Epithelial cell of proximal tubule (primary cell): Measurements from ENCODE around the gene HTR4. TPM values are rescaled to one million over a fixed set of nuclear protein-coding genes. Genes with fewer than 3 reads are reported as not detected.

Experiments
- DNase-seq: peaks from one replicate; pipeline ENCODE4 v3.0.0-alpha.2; 2011; ENCODE audit warnings: low read depth
- H3K4me3 ChIP-seq: 2 replicates; pipeline ENCODE4 v1.5.1; 2011; ENCODE audit warnings: low read depth, mild to moderate bottlenecking, low read length
- CTCF ChIP-seq: conservative IDR thresholded peaks from 2 replicates; pipeline ENCODE4 v1.5.1; 2012; ENCODE audit warnings: low read depth, mild to moderate bottlenecking, low read length
- total RNA-seq: library from RNA; depleted of rRNA; stranded (reverse); fragments of >200 nt; gene quantifications from 2 replicates; pipeline ENCODE4 v1.2.3, GENCODE V29; 2015

HTR4 gene
- total RNA-seq, 1 donor from 2014 or later, result not detected

- no peak overlapping the region for H3K4me3 ChIP-seq
- no peak for DNase-seq
- TF ChIP-seq CTCF, result no peak
Observed at GRCh38 chr5:148660346-148660660, 6.0 kb upstream of the HTR4 start.

GRCh38 chr5:148659641-148660345 lies 5.5 kb upstream of the HTR4 start:
- no peak for DNase-seq
- no peak for TF ChIP-seq CTCF
- H3K4me3 ChIP-seq, result no peak overlapping the region

GRCh38 chr5:148653291-148653835 lies 964 bp downstream of the HTR4 start:
- TF ChIP-seq CTCF, result no peak
- H3K4me3 ChIP-seq, result no peak overlapping the region

GRCh38 chr5:148651528-148651927 lies 2.8 kb downstream of the HTR4 start:
- H3K4me3 ChIP-seq, result no peak overlapping the region
- TF ChIP-seq CTCF, result no peak
- no peak for DNase-seq

More at GRCh38 chr5:148653291-148653835, 964 bp downstream of the HTR4 start:
- DNase-seq, result no peak

- no peak overlapping the region for H3K4me3 ChIP-seq
- DNase-seq, result no peak
- TF ChIP-seq CTCF, result no peak
Observed at GRCh38 chr5:148645527-148645926, 8.8 kb downstream of the HTR4 start.

GRCh38 chr5:148641735-148642134 lies 12.6 kb downstream of the HTR4 start:
- H3K4me3 ChIP-seq, result no peak overlapping the region
- TF ChIP-seq CTCF, result no peak
- DNase-seq, result no peak

GRCh38 chr5:148640471-148640870 lies 13.9 kb downstream of the HTR4 start:
- no peak overlapping the region for H3K4me3 ChIP-seq
- no peak for DNase-seq
- no peak for TF ChIP-seq CTCF
